ENCODE data around the gene TNFRSF25.

Gene TNFRSF25

DNA sequence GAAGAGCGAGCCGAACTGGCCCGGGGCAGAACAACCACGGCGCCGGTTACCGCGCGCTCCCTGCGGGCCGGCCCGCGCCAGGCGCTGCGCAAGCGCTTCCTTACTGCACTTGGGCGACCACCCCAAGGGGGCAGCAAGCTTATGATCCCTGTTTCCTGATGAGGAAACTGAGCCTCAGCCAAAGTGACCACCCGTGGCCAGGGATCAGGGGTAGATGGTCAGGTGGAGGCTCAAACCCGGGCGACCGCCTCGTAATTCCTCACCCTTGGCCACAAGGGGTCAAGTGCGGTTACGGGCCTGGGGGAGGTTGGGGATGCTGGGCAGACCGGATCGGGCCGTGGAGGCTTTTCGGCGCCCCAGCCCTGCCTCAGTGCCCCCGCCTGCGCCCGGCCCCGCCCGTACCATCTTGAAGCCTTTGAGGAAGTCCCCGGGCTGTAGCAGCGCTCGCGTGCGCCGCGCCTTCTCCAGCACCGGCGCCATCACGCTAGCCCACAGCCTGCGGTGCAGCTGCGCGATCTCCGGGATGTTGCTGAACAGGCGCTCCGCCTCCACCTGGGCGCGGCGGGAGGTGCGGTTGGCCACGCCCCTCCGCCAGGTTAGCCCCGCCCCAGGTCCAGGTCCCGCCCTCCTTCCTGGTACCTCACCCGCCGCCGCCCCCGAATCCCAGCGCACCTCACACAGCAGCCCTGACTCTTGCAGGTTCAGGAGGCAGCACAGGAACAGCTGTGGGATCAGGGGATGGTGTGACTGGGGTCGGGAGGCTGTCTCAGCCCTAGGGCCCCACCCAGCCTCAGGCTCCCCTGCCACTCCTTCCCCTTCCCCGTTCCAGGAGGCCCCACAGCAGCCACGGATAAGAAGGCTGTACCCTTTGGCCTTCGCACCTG lies 5.4 kb upstream of the TNFRSF25 start:
- peaks cover 11% of the 10 kb centered on the region for H3K27me3 ChIP-seq (ENCODE audit: insufficient read depth, poor library complexity, severe bottlenecking)
- H3K4me3 ChIP-seq (replicated peaks; ENCODE audit: insufficient read depth, low read length), result no peak overlapping the region
- TF ChIP-seq, protein P1, sequence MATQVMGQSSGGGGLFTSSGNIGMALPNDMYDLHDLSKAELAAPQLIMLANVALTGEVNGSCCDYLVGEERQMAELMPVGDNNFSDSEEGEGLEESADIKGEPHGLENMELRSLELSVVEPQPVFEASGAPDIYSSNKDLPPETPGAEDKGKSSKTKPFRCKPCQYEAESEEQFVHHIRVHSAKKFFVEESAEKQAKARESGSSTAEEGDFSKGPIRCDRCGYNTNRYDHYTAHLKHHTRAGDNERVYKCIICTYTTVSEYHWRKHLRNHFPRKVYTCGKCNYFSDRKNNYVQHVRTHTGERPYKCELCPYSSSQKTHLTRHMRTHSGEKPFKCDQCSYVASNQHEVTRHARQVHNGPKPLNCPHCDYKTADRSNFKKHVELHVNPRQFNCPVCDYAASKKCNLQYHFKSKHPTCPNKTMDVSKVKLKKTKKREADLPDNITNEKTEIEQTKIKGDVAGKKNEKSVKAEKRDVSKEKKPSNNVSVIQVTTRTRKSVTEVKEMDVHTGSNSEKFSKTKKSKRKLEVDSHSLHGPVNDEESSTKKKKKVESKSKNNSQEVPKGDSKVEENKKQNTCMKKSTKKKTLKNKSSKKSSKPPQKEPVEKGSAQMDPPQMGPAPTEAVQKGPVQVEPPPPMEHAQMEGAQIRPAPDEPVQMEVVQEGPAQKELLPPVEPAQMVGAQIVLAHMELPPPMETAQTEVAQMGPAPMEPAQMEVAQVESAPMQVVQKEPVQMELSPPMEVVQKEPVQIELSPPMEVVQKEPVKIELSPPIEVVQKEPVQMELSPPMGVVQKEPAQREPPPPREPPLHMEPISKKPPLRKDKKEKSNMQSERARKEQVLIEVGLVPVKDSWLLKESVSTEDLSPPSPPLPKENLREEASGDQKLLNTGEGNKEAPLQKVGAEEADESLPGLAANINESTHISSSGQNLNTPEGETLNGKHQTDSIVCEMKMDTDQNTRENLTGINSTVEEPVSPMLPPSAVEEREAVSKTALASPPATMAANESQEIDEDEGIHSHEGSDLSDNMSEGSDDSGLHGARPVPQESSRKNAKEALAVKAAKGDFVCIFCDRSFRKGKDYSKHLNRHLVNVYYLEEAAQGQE (IDR thresholded peaks at IDR 0.05; ENCODE audit: insufficient replicate concordance, low read depth), result no peak
- TF ChIP-seq SPI1 (IDR thresholded peaks at IDR 0.05; ENCODE audit: borderline replicate concordance, low read depth) (no peak), POLR2AphosphoS5 (IDR thresholded peaks at IDR 0.05; ENCODE audit: low read depth) (no peak)
- TF ChIP-seq, protein P2, sequence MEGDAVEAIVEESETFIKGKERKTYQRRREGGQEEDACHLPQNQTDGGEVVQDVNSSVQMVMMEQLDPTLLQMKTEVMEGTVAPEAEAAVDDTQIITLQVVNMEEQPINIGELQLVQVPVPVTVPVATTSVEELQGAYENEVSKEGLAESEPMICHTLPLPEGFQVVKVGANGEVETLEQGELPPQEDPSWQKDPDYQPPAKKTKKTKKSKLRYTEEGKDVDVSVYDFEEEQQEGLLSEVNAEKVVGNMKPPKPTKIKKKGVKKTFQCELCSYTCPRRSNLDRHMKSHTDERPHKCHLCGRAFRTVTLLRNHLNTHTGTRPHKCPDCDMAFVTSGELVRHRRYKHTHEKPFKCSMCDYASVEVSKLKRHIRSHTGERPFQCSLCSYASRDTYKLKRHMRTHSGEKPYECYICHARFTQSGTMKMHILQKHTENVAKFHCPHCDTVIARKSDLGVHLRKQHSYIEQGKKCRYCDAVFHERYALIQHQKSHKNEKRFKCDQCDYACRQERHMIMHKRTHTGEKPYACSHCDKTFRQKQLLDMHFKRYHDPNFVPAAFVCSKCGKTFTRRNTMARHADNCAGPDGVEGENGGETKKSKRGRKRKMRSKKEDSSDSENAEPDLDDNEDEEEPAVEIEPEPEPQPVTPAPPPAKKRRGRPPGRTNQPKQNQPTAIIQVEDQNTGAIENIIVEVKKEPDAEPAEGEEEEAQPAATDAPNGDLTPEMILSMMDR (IDR thresholded peaks at IDR 0.05; ENCODE audit: insufficient read depth, low read length), result no peak
- no peak overlapping the region for H3K27ac ChIP-seq (replicated peaks)
- no peak for DNase-seq (ENCODE audit: low read depth in 1 of 2, low spot score in 1 of 2)

DNA sequence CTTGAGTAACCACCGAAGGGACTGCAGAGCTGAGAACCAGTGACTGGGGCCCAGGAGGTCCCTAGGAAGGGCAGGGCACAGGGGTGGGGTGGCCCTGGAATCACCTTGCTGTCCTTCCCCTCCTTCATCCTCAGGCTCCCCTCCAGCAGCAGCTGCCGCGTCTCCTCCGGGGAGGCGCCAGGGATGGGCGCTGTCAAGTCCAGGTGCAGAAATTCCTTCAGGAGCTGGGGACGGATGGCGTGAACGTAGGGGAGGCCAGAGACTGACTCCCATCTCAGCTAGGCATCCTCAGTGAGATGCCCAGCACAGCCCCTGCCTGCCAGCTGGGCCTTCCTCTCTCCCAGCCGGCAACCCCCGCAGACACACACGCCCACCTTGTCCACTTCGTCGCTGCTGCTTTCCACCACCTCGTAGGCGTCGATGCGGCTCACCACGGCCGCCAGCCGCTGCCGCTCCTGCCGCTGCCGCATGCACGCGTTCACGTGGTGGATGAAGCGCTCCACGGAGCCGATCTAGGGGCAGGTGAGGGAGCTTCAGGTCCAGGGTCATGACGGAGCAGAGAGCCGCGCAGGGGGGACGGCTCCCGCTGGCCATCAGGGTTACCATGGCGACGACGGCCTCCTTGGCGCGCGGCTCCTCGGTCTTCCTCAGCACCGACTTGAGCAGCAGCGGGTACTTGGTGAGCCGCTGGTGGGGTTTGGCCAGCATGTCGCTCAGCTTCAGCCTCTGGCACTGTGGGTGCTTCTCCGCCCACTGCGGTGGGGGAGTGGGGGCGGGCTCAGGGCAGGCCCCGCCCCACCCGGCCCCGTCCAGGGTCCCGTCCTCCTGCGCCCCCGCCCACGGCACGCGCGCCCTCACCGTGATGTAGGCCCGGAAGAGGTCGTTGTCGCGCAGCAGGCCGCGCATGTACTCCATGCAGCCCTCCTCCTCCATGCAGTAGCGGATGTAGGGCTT lies 4.4 kb upstream of the TNFRSF25 start:
- DNase-seq (ENCODE audit: low read depth in 1 of 2, low spot score in 1 of 2), result no peak
- peaks cover 18% of the 10 kb centered on the region for H3K27me3 ChIP-seq (ENCODE audit: insufficient read depth, poor library complexity, severe bottlenecking)
- no peak for TF ChIP-seq POLR2AphosphoS5 (IDR thresholded peaks at IDR 0.05; ENCODE audit: low read depth)
- TF ChIP-seq, protein P2 (IDR thresholded peaks at IDR 0.05; ENCODE audit: insufficient read depth, low read length), result no peak
- no peak for TF ChIP-seq GABPA (IDR thresholded peaks at IDR 0.05; ENCODE audit: low read depth)
- no peak for TF ChIP-seq SPI1 (IDR thresholded peaks at IDR 0.05; ENCODE audit: borderline replicate concordance, low read depth)
- TF ChIP-seq, protein P1 (IDR thresholded peaks at IDR 0.05; ENCODE audit: insufficient replicate concordance, low read depth), result no peak
- H3K4me3 ChIP-seq (replicated peaks; ENCODE audit: insufficient read depth, low read length), result no peak overlapping the region
- no peak overlapping the region for H3K27ac ChIP-seq (replicated peaks)

DNA sequence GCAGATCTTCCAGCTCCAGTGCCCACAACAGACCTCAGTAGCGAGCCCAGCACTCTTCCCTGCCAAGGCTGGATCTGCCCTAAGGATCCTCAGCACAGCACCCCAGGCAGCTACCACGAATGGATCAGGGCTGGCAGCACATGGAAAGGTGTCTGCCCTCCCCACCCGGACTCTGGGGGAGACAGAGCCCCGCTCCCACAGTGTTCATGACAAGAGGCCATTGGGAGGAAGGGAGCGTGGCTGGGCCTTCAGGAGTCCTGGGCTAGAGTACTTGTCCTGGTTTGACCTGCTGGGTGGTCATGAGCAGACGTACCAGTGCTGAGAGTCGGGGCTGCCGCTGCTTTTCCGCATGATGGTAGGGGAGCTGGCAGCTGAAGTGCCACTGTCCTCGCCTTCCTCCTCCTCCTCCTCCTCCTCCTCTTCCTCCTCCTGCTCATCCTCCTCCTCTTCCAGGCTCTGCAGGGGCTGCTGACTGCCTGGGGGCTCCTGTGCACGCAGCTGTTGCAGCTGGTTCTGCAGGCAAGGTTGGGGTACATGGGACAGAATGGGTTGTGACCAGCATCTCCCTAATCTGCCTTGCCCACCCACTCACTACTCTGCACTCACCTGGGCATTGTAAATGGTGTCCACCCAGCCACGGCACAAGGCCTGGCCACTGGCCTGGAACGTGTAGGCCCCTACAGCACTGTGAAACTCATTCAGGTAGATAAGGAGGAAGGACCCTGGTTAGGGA lies 2.9 kb upstream of the TNFRSF25 start:
- no peak for DNase-seq (ENCODE audit: low read depth in 1 of 2, low spot score in 1 of 2)
- Histone ChIP-seq H3K27ac (replicated peaks) (no peak overlapping the region), H3K27me3 (ENCODE audit: insufficient read depth, poor library complexity, severe bottlenecking) (peaks cover 30% of the 10 kb centered on the region), H3K4me3 (replicated peaks; ENCODE audit: insufficient read depth, low read length) (no peak overlapping the region)
- TF ChIP-seq, protein P1 (IDR thresholded peaks at IDR 0.05; ENCODE audit: insufficient replicate concordance, low read depth), result no peak
- TF ChIP-seq SPI1 (IDR thresholded peaks at IDR 0.05; ENCODE audit: borderline replicate concordance, low read depth), result no peak
- no peak for TF ChIP-seq GABPA (IDR thresholded peaks at IDR 0.05; ENCODE audit: low read depth)
- TF ChIP-seq, protein P2 (IDR thresholded peaks at IDR 0.05; ENCODE audit: insufficient read depth, low read length), result no peak
- TF ChIP-seq POLR2AphosphoS5 (IDR thresholded peaks at IDR 0.05; ENCODE audit: low read depth), result no peak

Measured in HL-60 (cell line).